Cardiac atrium fibroblast (primary cell): ENCODE results near the gene AARSD1. TPM values are rescaled to one million over a fixed set of nuclear protein-coding genes. Genes with fewer than 3 reads are reported as not detected.

Experiments
- total RNA-seq: library from RNA; depleted of rRNA; stranded (reverse); fragments of >200 nt; gene quantifications from 2 replicates; pipeline ENCODE4 v1.2.3, GENCODE V29; 2015

The AARSD1 gene, protein sequence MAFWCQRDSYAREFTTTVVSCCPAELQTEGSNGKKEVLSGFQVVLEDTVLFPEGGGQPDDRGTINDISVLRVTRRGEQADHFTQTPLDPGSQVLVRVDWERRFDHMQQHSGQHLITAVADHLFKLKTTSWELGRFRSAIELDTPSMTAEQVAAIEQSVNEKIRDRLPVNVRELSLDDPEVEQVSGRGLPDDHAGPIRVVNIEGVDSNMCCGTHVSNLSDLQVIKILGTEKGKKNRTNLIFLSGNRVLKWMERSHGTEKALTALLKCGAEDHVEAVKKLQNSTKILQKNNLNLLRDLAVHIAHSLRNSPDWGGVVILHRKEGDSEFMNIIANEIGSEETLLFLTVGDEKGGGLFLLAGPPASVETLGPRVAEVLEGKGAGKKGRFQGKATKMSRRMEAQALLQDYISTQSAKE
- total RNA-seq: 23.5 and 32.2 TPM in 2 replicates

DNA sequence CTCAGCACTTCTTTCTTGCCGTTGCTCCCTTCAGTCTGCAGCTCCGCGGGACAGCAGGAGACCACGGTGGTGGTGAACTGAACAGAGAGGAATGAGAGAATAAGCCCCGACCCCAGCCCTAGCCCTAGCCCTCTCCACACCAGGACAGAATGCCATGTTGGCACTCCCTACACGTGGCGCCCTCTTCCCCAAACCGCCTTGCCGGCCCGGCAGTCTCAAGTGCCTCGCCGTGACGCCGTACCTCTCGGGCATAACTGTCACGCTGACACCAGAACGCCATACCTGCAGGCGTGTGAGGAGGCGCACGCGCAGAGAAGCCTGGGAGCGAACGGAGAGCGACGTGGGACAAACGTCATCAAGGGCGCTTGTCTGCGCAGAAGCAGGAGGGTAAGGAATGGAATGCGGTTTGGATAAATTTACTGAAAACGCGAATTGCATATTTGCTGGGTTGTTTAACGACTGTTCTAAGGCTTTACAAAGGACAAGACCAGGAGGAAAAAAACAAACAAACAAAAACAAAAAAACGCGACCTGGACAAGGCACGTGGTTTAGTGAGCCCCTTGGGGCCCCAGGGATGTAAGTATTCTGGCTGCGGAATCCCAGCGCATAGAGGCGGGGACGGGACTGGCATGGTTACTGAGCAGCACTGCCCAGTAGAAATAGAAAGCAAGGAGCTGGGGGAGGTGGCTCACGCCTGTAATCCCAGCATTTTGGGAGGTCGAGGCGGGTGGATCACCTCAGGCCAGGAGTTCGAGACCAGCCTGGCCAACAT is at the start of gene AARSD1:
Gene AARSD1 (minus strand): TSS at position 294 of the 772 bp plus-strand sequence. CDS start 14 bp downstream, at position 280.

DNA sequence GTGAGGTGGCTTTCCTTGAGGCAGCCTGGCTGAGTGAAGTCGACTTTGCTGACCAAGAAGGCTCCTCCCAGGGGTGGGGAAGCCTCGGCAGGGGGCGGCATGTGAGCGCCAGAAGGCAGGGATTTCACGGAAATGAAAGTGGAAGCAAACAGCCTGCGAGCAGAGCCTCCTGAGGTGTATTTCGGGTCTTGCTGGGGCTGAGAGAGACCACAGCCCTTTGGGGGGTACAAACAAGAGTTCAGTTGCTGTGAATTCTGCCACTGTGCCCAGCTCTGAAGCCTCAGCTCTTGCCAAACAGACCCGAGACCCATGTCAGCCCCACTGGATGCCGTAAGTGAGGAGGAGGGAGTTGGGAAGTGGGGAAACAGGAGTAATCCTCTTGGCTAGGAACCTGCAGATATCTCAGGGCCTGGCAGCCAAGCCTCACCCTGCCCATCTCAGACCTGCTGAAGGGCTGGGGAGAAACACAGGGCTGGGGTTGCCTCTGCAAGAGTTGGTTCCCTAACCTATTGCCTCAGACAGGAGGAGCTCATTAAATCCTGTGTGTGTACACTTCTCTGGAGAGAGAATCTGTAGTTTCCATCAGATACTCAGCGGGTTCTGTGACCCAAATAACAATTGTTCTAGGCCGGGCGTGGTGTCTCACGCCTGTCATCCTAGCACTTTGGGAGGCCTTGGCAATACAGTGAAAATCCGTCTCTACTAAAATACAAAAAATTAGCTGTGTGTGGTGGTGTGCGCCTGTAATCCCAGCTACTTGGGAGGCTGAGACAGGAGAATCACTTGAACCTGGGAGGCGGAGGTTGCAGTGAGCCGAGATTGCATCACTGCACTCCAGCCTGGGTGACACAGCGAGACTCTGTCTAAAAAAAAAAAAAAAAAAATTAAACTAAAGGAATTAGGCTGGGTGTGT is 42.6 kb upstream of the AARSD1 start, which contains the start of gene IFI35:
Gene IFI35 (plus strand): TSS at position 146 of the 913 bp plus-strand sequence. CDS start 164 bp downstream, at position 310.

DNA sequence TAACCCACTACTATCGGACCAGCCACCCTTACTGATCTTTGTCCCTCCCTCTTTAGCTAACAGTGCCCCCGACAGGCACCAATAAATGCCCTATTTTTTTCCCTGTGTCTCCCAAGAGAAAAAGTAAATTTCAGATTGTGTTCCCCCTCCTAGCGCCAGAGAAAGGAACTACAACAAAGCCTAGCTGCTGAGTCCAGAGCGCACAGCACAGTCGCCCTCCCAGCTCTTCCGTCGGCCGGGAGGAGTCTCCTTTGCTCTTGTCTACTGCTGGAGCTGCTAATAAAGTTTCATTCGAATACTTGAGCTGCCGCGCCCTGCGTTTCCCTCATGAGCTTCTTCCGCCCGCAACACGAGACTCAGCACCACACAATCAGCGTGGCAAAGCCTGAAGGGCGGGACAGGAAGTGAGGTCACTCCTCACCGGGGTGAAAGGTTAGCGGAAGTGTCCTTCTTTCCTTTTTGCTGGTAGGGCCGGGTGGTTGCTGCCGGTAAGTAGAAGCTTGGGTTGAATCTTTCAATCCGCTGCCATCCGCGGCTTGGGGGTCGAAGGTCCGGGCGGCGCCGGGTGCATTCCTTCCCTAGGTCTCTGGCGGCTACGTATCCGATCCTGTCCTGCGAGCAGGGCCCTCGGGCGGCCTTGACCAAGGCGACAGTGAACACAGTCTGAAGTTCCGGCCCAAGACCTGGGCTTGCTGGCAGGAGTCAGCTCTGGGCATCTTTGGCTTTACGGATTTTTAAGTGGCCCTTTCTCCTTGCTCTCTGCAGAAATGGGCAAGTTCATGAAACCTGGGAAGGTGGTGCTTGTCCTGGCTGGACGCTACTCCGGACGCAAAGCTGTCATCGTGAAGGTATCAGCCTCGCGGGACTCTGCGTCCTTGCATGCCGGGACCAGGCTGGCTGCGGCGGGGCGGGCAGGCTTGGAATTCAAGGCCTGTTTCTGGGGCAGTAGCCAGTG is 34.0 kb upstream of the AARSD1 start, which contains the start of gene RPL27:
Gene RPL27 (plus strand): TSS at position 436 of the 955 bp plus-strand sequence. CDS start 332 bp downstream, at position 768.

DNA sequence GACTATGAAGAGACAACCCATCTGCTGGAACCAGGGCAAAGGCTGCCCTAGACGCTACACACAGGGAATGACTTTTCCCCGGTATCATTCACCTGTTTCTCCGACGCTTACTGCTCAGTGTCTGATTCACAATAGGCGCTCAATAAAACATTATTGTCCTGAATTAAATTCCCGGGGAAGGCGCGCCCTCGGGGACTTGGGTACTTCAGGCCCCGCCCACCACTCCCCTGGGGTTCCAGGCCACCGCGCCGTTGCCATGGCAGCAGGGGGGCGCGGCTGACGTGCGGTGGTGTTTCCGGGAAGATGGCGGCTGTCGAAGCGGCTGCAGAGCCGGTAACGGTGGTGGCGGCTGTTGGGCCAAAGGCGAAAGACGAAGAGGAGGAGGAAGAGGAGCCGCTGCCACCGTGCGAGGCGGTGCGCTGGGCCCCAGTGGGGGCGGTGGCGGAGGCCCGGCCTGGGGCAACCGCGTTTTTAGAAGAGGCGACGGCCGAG is 16.1 kb upstream of the AARSD1 start, which contains the start of gene RUNDC1:
Gene RUNDC1 (plus strand): TSS at position 292 of the 492 bp plus-strand sequence. CDS start 12 bp downstream, at position 304.

DNA sequence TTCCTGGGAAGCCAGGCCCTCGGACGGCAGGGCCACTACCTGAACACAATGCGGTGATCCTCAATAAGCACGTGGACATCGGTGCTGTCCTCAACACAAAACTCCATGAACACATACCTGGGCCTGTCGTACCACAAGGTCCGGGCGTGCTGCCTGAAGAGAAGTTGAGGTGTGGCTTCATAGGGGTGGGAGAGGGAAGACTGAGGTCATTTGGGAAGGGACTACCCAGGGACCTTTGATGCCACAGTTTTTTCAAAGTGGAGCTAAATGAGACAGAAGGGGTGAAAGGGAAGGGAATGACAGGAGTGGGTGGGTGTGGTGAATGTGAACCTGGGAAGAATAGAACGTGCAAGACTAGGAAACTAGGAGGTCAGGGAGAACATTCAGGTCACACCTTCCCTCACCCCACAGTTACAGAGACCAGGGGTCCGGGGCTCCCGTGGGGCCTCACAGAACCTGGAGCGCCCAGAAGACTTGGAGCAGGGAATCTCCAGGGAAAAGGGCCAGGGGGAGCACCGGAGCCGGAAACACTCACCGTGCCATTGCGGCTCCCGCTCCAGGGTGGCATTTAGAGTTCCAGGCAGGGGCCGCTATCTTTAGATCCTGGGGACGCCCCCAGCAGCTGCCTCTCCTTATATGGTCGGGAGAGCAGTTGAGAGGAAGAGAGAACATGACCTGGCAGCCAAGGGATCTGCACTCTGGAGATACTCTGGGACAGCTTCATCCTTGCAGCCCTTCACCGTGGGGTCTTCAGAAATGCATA is 15.4 kb upstream of the AARSD1 start, which contains the start of gene PTGES3L:
Gene PTGES3L (minus strand): TSS at position 570 of the 763 bp plus-strand sequence. CDS start 27 bp downstream, at position 543.

Other genes starting within 250 kb of the AARSD1 start
- gene EZH1, start 219.4 kb downstream of the AARSD1 start, total RNA-seq: 9.6 and 13.5 TPM in 2 replicates
- gene RAMP2, start 203.2 kb downstream of the AARSD1 start, total RNA-seq: 0.65 and 1.4 TPM in 2 replicates
- gene VPS25, start 191.0 kb downstream of the AARSD1 start, total RNA-seq: 77.3 and 82.1 TPM in 2 replicates
- gene WNK4, start 183.8 kb downstream of the AARSD1 start, total RNA-seq: 2.0 and 4.1 TPM in 2 replicates
- 64.2 and 69.5 TPM in 2 replicates for gene COA3, start 165.8 kb downstream of the AARSD1 start, total RNA-seq
- gene CNTD1, start 165.6 kb downstream of the AARSD1 start, total RNA-seq: not detected in 2 replicates
- 68.6 and 74.5 TPM in 2 replicates for gene BECN1, start 140.2 kb downstream of the AARSD1 start, total RNA-seq
- 67.7 and 107 TPM in 2 replicates for gene PSME3, start 131.1 kb downstream of the AARSD1 start, total RNA-seq
- 0.65 TPM in 1 of 2 replicates, not detected in the other for gene AOC2, start 119.9 kb downstream of the AARSD1 start, total RNA-seq
- not detected in 2 replicates for gene AOC3, start 113.3 kb downstream of the AARSD1 start, total RNA-seq
- not detected in 2 replicates for gene G6PC1, start 63.7 kb downstream of the AARSD1 start, total RNA-seq
- not detected in 2 replicates for gene PTGES3L, start 15.6 kb upstream of the AARSD1 start, total RNA-seq
- 7.6 and 9.0 TPM in 2 replicates for gene RUNDC1, start 16.1 kb upstream of the AARSD1 start, total RNA-seq
- 1,314 and 1,460 TPM in 2 replicates for gene RPL27, start 34.0 kb upstream of the AARSD1 start, total RNA-seq
- gene IFI35, start 42.3 kb upstream of the AARSD1 start, total RNA-seq: 40.6 and 44.4 TPM in 2 replicates
- gene VAT1, start 57.9 kb upstream of the AARSD1 start, total RNA-seq: 194 and 208 TPM in 2 replicates
- gene RND2, start 60.8 kb upstream of the AARSD1 start, total RNA-seq: 0.49 TPM in 1 of 2 replicates, not detected in the other
- 5.0 and 6.3 TPM in 2 replicates for gene BRCA1, start 160.9 kb upstream of the AARSD1 start, total RNA-seq
- gene NBR1, start 206.8 kb upstream of the AARSD1 start, total RNA-seq: 81.1 and 81.3 TPM in 2 replicates
- gene TMEM106A, start 247.4 kb upstream of the AARSD1 start, total RNA-seq: 3.9 and 5.1 TPM in 2 replicates